SK-N-SH (cell line): ENCODE data around the gene LDB1. TPM values are rescaled to one million over a fixed set of nuclear protein-coding genes. Genes with fewer than 3 reads are reported as not detected.
A peak's percentile ranks its signal among the peaks of the same experiment; 100 is the strongest.

ENCODE experiments used
- CTCF ChIA-PET: fragments of 300-600, 350-600 bp; formaldehyde crosslinking; extraction: SDS; loops from one replicate; lab custom pipeline; 2021; lab: Yijun Ruan, JAX
- POLR2A ChIA-PET: fragments of 350-600 bp; sonication (Branson Sonifier 250); formaldehyde crosslinking; extraction: SDS; loops from one replicate; lab custom pipeline; 2020; ENCODE audit warnings: antibody characterized with exemption, inconsistent platforms; lab: Yijun Ruan, JAX
- DNase-seq: peaks from one replicate; pipeline ENCODE4 v3.0.0; 2012
- H2AFZ ChIP-seq: fragments of 200-600 bp; sonication (generic); 2 replicates; pipeline ENCODE4 v1.8.1; 2016; ENCODE audit warnings: antibody characterized with exemption, mild to moderate bottlenecking, low read depth
- H3F3A ChIP-seq: fragments of 200-600 bp; sonication (generic); replicated peaks from 2 replicates; pipeline ENCODE3; 2016; ENCODE audit warnings: antibody characterized with exemption, mild to moderate bottlenecking; ENCODE audit not compliant: insufficient read depth
- H3K27ac ChIP-seq, 2 experiments: fragments of 200-500 bp in 1 of 2; fragments of 200-600 bp in 1 of 2; sonication (Bioruptor generic) in 1 of 2; sonication (generic), shearing (Covaris generic) in 1 of 2; 2 replicates each; pipeline versions ENCODE4 v1.5.1 to v1.6.1; 2014 to 2016; ENCODE audit warnings: low read depth in 2 of 2, inconsistent platforms in 1 of 2, low read length in 1 of 2, mild to moderate bottlenecking in 1 of 2, mixed read lengths in 1 of 2
- H3K27me3 ChIP-seq: fragments of 200-600 bp; sonication (generic), shearing (Covaris generic); 2 replicates; pipeline ENCODE4 v1.6.1; 2016; ENCODE audit warnings: mixed run types; ENCODE audit not compliant: insufficient read depth
- H3K36me3 ChIP-seq, 2 experiments: fragments of 200-500 bp in 1 of 2; fragments of 200-600 bp in 1 of 2; sonication (Bioruptor generic) in 1 of 2; sonication (generic) in 1 of 2; replicated peaks in 1 of 2; 2 replicates each; pipeline versions ENCODE3 to v1.5.1; 2014 to 2016; ENCODE audit warnings: low read length in 1 of 2, mild to moderate bottlenecking in 1 of 2; ENCODE audit not compliant: insufficient read depth in 2 of 2, control insufficient read depth in 1 of 2
- H3K4me1 ChIP-seq, 2 experiments: fragments of 200-500 bp in 1 of 2; fragments of 200-600 bp in 1 of 2; sonication (Bioruptor generic) in 1 of 2; sonication (generic), shearing (Covaris generic) in 1 of 2; 2 replicates each; pipeline versions ENCODE4 v1.5.1 to v1.6.1; 2014 to 2016; ENCODE audit warnings: low read depth in 1 of 2, low read length in 1 of 2, mixed run types in 1 of 2; ENCODE audit not compliant: insufficient read depth in 2 of 2, control insufficient read depth in 1 of 2
- H3K4me2 ChIP-seq: fragments of 200-600 bp; sonication (generic), shearing (Covaris generic); 2 replicates; pipeline ENCODE4 v1.6.1; 2017; ENCODE audit warnings: mixed run types
- H3K4me3 ChIP-seq, 2 experiments: fragments of 200-500 bp in 1 of 2; fragments of 200-600 bp in 1 of 2; sonication (Bioruptor generic) in 1 of 2; sonication (generic), shearing (Covaris generic) in 1 of 2; 2 replicates each; pipeline versions ENCODE4 v1.5.1 to v1.8.1; 2014 to 2016; ENCODE audit warnings: low read depth in 2 of 2, inconsistent platforms in 1 of 2, low read length in 1 of 2, mild to moderate bottlenecking in 1 of 2, mixed read lengths in 1 of 2, moderate library complexity in 1 of 2
- H3K79me2 ChIP-seq: fragments of 200-600 bp; sonication (generic); 2 replicates; pipeline ENCODE4 v1.8.1; 2017; ENCODE audit warnings: mild to moderate bottlenecking; ENCODE audit not compliant: insufficient read depth
- H3K9ac ChIP-seq: fragments of 200-600 bp; sonication (generic); 2 replicates; pipeline ENCODE4 v1.6.1; 2017; ENCODE audit warnings: mixed run types
- H3K9me2 ChIP-seq: fragments of 200-600 bp; sonication (generic); 2 replicates; pipeline ENCODE4 v1.6.1; 2017; ENCODE audit warnings: mixed run types
- H3K9me3 ChIP-seq: fragments of 200-600 bp; sonication (generic); 2 replicates; pipeline ENCODE4 v1.6.1; 2017; ENCODE audit warnings: mixed run types, mild to moderate bottlenecking, moderate library complexity
- H4K20me1 ChIP-seq: fragments of 200-600 bp; sonication (generic); 2 replicates; pipeline ENCODE4 v1.6.1; 2017; ENCODE audit warnings: mild to moderate bottlenecking, mixed run types; ENCODE audit not compliant: insufficient read depth
- CHD2 ChIP-seq: fragments of 150-350 bp; IDR thresholded peaks from 2 replicates; pipeline ENCODE4 v1.6.1; 2018; ENCODE audit warnings: low read length; ENCODE audit not compliant: partially characterized antibody
- CTCF ChIP-seq: fragments of 200-600 bp; sonication (generic); IDR thresholded peaks from 2 replicates; pipeline ENCODE4 v1.6.1; 2017; ENCODE audit warnings: antibody characterized with exemption, mild to moderate bottlenecking, moderate library complexity
- ELF1 ChIP-seq: IDR thresholded peaks from 2 replicates; pipeline ENCODE4 v1.4.0; 2012
- EP300 ChIP-seq, 2 experiments: IDR thresholded peaks; 2 replicates each; pipeline versions ENCODE4 v1.4.0 to v1.6.1; 2012; ENCODE audit warnings: borderline replicate concordance in 1 of 2, low read depth in 1 of 2, low read length in 1 of 2
- EZH2phosphoT487 ChIP-seq: fragments of 200-600 bp; sonication (generic); IDR thresholded peaks from 2 replicates; pipeline ENCODE4 v1.6.1; 2017; ENCODE audit warnings: low read depth, mixed run types, mild to moderate bottlenecking, antibody characterized with exemption, moderate library complexity, borderline replicate concordance
- FOSL2 ChIP-seq: IDR thresholded peaks from 2 replicates; pipeline ENCODE4 v1.4.0; 2012; ENCODE audit warnings: low read depth, mild to moderate bottlenecking, moderate library complexity, borderline replicate concordance
- FOXJ3 ChIP-seq: sonication (generic); formaldehyde crosslinking; IDR thresholded peaks from 2 replicates; pipeline ENCODE4 v1.5.1; 2020; ENCODE audit warnings: mild to moderate bottlenecking, missing genetic modification reagents
- FOXM1 ChIP-seq: IDR thresholded peaks from 2 replicates; pipeline ENCODE4 v1.4.0; 2012; ENCODE audit warnings: low read depth, mild to moderate bottlenecking
- GATA2 ChIP-seq: sonication (generic); formaldehyde crosslinking; IDR thresholded peaks from 2 replicates; pipeline ENCODE4 v1.5.0; 2020; ENCODE audit warnings: mild to moderate bottlenecking, missing genetic modification reagents
- MXI1 ChIP-seq: IDR thresholded peaks from 2 replicates; pipeline ENCODE4 v1.6.1; 2012; ENCODE audit warnings: mild to moderate bottlenecking, low read depth, low read length, improper control_type of control experiment
- NFIC ChIP-seq: IDR thresholded peaks from 2 replicates; pipeline ENCODE4 v1.4.0; 2012; ENCODE audit warnings: borderline replicate concordance
- NRF1 ChIP-seq: IDR thresholded peaks from 2 replicates; pipeline ENCODE4 v1.6.1; 2012; ENCODE audit warnings: low read depth, mild to moderate bottlenecking, low read length
- POLR2AphosphoS5 ChIP-seq: IDR thresholded peaks from 2 replicates; pipeline ENCODE4 v1.6.1; 2012; ENCODE audit warnings: low read depth, low read length
- RAD21 ChIP-seq: IDR thresholded peaks from 2 replicates; pipeline ENCODE4 v1.6.1; 2012; ENCODE audit warnings: mild to moderate bottlenecking, low read length
- RCOR1 ChIP-seq: fragments of 150-350 bp; IDR thresholded peaks from 2 replicates; pipeline ENCODE4 v1.6.1; 2017; ENCODE audit warnings: antibody characterized with exemption, low read length
- RFX5 ChIP-seq: IDR thresholded peaks from 2 replicates; pipeline ENCODE4 v1.6.1; 2012; ENCODE audit warnings: mild to moderate bottlenecking, improper control_type of control experiment, low read length
- RXRA ChIP-seq: IDR thresholded peaks from 2 replicates; pipeline ENCODE4 v1.4.0; 2012; ENCODE audit warnings: low read depth, mild to moderate bottlenecking, borderline replicate concordance
- SIN3A ChIP-seq: IDR thresholded peaks from 2 replicates; pipeline ENCODE4 v1.6.1; 2012; ENCODE audit warnings: low read depth, mild to moderate bottlenecking, low read length, moderate library complexity, borderline replicate concordance
- TAF1 ChIP-seq: IDR thresholded peaks from 2 replicates; pipeline ENCODE4 v1.6.1; 2012; ENCODE audit warnings: low read depth, mild to moderate bottlenecking, low read length, moderate library complexity, borderline replicate concordance
- TCF12 ChIP-seq: IDR thresholded peaks from 2 replicates; pipeline ENCODE4 v1.4.0; 2012
- TEAD4 ChIP-seq: IDR thresholded peaks from 2 replicates; pipeline ENCODE4 v1.4.0; 2012; ENCODE audit warnings: mild to moderate bottlenecking, borderline replicate concordance; ENCODE audit not compliant: insufficient read depth
- USF2 ChIP-seq: fragments of 150-350 bp; IDR thresholded peaks from 2 replicates; pipeline ENCODE4 v1.6.1; 2017; ENCODE audit warnings: antibody characterized with exemption, low read length, low read depth, borderline replicate concordance
- YY1 ChIP-seq: IDR thresholded peaks from 2 replicates; pipeline ENCODE4 v1.4.0; 2012; ENCODE audit warnings: low read depth, mild to moderate bottlenecking
- ZBTB33 ChIP-seq: IDR thresholded peaks from 2 replicates; pipeline ENCODE4 v1.4.0; 2012; ENCODE audit warnings: low read depth, borderline replicate concordance
- WGBS: methylation state at CpG from one replicate; pipeline ENCODE4 v1.1.6; 2017; ENCODE audit warnings: low lambda C conversion rate; 5-methylcytosine and 5-hydroxymethylcytosine counted together
- polyA plus RNA-seq, 3 experiments: library from polyadenylated mRNA; depleted of rRNA; stranded (reverse); fragments of >200 nt; gene quantifications; 2 replicates each; pipeline ENCODE4 v1.2.3, GENCODE V29; 2012
- TF ChIP-seq, protein P1 (sequence below): IDR thresholded peaks from 2 replicates; pipeline ENCODE4 v1.4.0; 2012; ENCODE audit warnings: low read depth
- TF ChIP-seq, protein P2 (sequence below): IDR thresholded peaks from 2 replicates; pipeline ENCODE4; 2012

Gene LDB1
- polyA plus RNA-seq, 1 of the 3 experiments (the other 2 are of a cell fraction): 85.9 TPM

- peaks cover 49 to 65% of the 10 kb centered on the region in 2 experiments for H3K4me1 ChIP-seq
- CTCF ChIA-PET: interaction anchor here (0.6 to 2.3 kb wide), 9 partner anchors 11 to 1119 kb away, joined by 3 to 10 read pairs (median 3); no protein-coding TSS in a partner anchor
- TF ChIP-seq NRF1 (no peak), NFIC (peak; percentile 93), CHD2 (peak; percentile 77), FOSL2 (no peak), FOXM1 (no peak), ELF1 (no peak), GATA2 (CRISPR knock-in tag) (no peak), RCOR1 (no peak; the same call in 1 of the 2 replicates), USF2 (no peak), SIN3A (peak; percentile 23; the same call in 1 of the 2 replicates), RXRA (peak; percentile 9; the same call in 1 of the 2 replicates), TAF1 (0 out of 2 replicates have a peak, but pooled peaks have one; percentile 30), FOXJ3 (CRISPR knock-in tag) (peak; percentile 78), TCF12 (peak; percentile 78), RFX5 (no peak), CTCF (peak; percentile 40), EP300 (IDR thresholded peaks at IDR 0.05; ENCODE audit: borderline replicate concordance in 1 of 2, low read depth in 1 of 2, low read length in 1 of 2) (peak in 1 of 2 experiments; percentile 43; a peak in 2 of 4 replicates), POLR2AphosphoS5 (peak; percentile 55), RAD21 (peak; percentile 45; the same call in 1 of the 2 replicates), YY1 (no peak), EZH2phosphoT487 (no peak), ZBTB33 (no peak), MXI1 (peak; percentile 96), TEAD4 (0 out of 2 replicates have a peak, but pooled peaks have one; percentile 19)
- TF ChIP-seq, protein P1, sequence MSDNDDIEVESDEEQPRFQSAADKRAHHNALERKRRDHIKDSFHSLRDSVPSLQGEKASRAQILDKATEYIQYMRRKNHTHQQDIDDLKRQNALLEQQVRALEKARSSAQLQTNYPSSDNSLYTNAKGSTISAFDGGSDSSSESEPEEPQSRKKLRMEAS: peak; percentile 95
- TF ChIP-seq, protein P2, sequence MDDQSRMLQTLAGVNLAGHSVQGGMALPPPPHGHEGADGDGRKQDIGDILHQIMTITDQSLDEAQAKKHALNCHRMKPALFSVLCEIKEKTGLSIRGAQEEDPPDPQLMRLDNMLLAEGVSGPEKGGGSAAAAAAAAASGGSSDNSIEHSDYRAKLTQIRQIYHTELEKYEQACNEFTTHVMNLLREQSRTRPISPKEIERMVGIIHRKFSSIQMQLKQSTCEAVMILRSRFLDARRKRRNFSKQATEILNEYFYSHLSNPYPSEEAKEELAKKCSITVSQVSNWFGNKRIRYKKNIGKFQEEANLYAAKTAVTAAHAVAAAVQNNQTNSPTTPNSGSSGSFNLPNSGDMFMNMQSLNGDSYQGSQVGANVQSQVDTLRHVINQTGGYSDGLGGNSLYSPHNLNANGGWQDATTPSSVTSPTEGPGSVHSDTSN: no peak; the same call in 1 of the 2 replicates
These were observed 2.6 kb downstream of the LDB1 start for GRCh38 chr10:102117391-102118159.

More at GRCh38 chr10:102117391-102118159, 2.6 kb downstream of the LDB1 start:
- peaks cover 19% of the 10 kb centered on the region for H3F3A ChIP-seq
- peaks cover 76% of the 10 kb centered on the region for H3K79me2 ChIP-seq
- peak; percentile 89 for DNase-seq
- H2AFZ ChIP-seq: no peak overlapping the region
- peaks cover 16% of the 10 kb centered on the region for H4K20me1 ChIP-seq
- peak overlapping the region; percentile 29 to 86 for H3K4me3 ChIP-seq
- WGBS: 16% methylated on average over 11 of the region's 12 CpGs
- no peaks in the 10 kb centered on the region for H3K9me2 ChIP-seq
- no peaks in the 10 kb centered on the region for H3K27me3 ChIP-seq
- peak overlapping the region; percentile 65 for H3K9ac ChIP-seq
- POLR2A ChIA-PET: interaction anchor here (0.5 to 1.4 kb wide), 3 partner anchors 34 to 1985 kb away, joined by 3 to 4 read pairs (median 4); no protein-coding TSS in a partner anchor
- H3K9me3 ChIP-seq: no peaks in the 10 kb centered on the region
- H3K27ac ChIP-seq: peak overlapping the region; percentile 86 to 99
- no peaks in the 10 kb centered on the region for H3K36me3 ChIP-seq
- peak overlapping the region; percentile 94 for H3K4me2 ChIP-seq
